LNCaP clone FGC (cell line): ENCODE measurements around the gene CHRNA10.

Source experiments
- DNase-seq: peaks from one replicate; pipeline ENCODE4 v3.0.0-alpha.2; 2011; ENCODE audit warnings: low read depth
- H3K4me3 ChIP-seq: 2 replicates; pipeline ENCODE4 v1.5.1; 2011; ENCODE audit warnings: mild to moderate bottlenecking, low read depth, low read length, control low read depth
- TF ChIP-seq, protein P1 (sequence below): IDR thresholded peaks from 2 replicates; pipeline ENCODE4 v1.5.1; 2012; ENCODE audit warnings: mild to moderate bottlenecking; ENCODE audit not compliant: control insufficient read depth, insufficient read depth; ENCODE audit errors: extremely low read depth

The CHRNA10 gene

DNA sequence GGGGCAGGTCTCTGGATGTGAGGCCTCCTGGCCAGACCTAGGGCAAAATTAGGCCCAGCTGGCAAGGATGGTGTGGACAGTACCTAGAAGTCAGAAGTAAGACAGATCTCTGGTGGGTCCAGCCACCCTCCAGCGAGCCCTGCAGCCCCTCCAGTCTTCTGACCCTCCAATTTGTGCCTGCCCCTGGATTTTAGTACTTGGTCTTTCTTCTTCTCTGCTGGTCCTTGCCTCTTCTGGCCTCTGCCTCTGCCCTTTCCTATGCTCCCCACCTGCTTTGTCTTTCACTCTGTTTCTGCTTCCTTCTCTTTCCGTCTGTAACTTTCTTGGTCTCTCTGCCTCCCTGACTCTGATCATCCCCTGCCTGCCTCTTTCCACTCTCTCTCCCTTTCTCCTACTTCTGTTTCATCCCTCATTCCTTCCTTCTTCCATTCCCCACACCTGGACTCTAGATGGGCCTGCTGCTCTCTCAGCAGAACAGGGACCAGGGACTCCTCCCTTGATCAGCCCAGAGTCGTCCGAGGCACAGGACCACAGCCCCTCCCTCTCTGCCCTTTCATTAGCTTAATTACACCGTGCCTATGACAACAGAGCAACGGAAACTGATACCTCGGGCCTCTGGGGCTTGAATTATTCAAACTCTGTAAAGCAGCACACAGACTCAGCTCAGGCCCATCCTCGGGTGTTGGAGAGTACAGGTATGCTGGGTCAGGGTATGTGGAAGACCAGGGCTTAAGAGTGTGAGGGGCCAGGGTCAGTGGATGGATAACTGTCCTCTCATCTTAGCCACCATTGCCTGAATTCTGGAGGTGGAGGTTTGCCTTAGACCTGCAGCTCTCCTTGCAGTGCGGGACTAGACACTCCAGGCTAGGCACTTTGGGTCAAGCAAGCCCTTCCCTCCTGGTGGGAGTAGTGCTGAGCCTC, at the start of gene CHRNA10:
CHRNA10 (minus strand) TSS at position 51 of the 921 bp plus-strand sequence. CDS start 72 bp downstream, outside the sequence.
- TF ChIP-seq, protein P1, sequence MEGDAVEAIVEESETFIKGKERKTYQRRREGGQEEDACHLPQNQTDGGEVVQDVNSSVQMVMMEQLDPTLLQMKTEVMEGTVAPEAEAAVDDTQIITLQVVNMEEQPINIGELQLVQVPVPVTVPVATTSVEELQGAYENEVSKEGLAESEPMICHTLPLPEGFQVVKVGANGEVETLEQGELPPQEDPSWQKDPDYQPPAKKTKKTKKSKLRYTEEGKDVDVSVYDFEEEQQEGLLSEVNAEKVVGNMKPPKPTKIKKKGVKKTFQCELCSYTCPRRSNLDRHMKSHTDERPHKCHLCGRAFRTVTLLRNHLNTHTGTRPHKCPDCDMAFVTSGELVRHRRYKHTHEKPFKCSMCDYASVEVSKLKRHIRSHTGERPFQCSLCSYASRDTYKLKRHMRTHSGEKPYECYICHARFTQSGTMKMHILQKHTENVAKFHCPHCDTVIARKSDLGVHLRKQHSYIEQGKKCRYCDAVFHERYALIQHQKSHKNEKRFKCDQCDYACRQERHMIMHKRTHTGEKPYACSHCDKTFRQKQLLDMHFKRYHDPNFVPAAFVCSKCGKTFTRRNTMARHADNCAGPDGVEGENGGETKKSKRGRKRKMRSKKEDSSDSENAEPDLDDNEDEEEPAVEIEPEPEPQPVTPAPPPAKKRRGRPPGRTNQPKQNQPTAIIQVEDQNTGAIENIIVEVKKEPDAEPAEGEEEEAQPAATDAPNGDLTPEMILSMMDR: no peak
- H3K4me3 ChIP-seq: no peak within 1 kb of the TSS
- no peak for DNase-seq

DNA sequence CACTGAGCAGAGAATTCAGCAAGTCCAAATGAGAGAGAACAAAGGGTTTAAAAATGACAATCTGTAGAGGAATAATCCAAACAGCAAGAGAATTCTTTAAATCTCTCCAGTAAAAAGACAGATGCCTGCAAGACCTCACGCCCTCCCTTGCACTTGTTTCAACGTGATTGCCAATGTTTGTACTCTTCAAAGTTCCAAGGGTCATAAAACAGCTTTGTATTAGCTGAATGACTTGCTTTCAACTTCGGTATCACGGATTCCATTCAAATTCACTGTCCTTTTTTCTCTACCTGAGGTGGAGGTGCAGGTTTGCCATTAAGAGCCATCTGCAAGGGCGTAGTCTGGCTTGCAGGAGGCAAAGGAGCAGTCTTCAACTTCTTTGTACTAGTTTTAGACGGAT, 41.1 kb upstream of the CHRNA10 start:
- no peak for DNase-seq
- TF ChIP-seq, protein P1: no peak
- H3K4me3 ChIP-seq: no peak overlapping the region

GRCh38 chr11:3710485-3711259, 39.5 kb upstream of the CHRNA10 start:
- no peak for DNase-seq
- TF ChIP-seq, protein P1: no peak
- H3K4me3 ChIP-seq: no peak overlapping the region

GRCh38 chr11:3709977-3710376, 38.8 kb upstream of the CHRNA10 start:
- TF ChIP-seq, protein P1: no peak
- DNase-seq: no peak
- H3K4me3 ChIP-seq: no peak overlapping the region

GRCh38 chr11:3707176-3707575, 36.0 kb upstream of the CHRNA10 start:
- TF ChIP-seq, protein P1: no peak
- no peak overlapping the region for H3K4me3 ChIP-seq
- no peak for DNase-seq

DNA sequence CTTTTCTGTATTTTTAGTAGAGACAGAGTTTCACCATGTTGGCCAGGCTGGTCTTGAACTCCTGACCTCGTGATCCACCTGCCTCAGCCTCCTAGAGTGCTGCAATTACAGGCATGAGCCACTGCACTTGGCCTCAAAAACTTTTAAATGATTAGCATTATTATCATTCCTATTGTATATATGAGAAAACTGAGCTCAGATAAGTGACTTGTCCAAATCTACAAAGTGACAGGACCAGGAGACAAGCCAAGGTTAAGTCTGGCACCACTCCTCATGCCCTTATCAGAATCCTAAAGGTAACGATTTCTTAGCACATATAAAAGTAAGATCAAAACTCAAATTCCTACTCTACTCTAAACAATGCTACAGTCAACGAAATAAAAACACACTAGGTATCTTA, 32.2 kb upstream of the CHRNA10 start:
- no peak for DNase-seq
- TF ChIP-seq, protein P1: no peak
- H3K4me3 ChIP-seq: no peak overlapping the region
